ENCODE results near the gene MRPL17. TPM values are rescaled to one million over a fixed set of nuclear protein-coding genes. Genes with fewer than 3 reads are reported as not detected.

The MRPL17 gene
- total RNA-seq, 1 experiment from 2014 or later: 78.1 TPM

- TF ChIP-seq EZH2 (IDR thresholded peaks at IDR 0.05; ENCODE audit: low read length, unreplicated experiment) (no peak), EZH2phosphoT487 (IDR thresholded peaks at IDR 0.05; ENCODE audit: borderline replicate concordance, low read length) (no peak)
- TF ChIP-seq, protein P1, sequence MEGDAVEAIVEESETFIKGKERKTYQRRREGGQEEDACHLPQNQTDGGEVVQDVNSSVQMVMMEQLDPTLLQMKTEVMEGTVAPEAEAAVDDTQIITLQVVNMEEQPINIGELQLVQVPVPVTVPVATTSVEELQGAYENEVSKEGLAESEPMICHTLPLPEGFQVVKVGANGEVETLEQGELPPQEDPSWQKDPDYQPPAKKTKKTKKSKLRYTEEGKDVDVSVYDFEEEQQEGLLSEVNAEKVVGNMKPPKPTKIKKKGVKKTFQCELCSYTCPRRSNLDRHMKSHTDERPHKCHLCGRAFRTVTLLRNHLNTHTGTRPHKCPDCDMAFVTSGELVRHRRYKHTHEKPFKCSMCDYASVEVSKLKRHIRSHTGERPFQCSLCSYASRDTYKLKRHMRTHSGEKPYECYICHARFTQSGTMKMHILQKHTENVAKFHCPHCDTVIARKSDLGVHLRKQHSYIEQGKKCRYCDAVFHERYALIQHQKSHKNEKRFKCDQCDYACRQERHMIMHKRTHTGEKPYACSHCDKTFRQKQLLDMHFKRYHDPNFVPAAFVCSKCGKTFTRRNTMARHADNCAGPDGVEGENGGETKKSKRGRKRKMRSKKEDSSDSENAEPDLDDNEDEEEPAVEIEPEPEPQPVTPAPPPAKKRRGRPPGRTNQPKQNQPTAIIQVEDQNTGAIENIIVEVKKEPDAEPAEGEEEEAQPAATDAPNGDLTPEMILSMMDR (conservative IDR thresholded peaks at IDR 0.05; ENCODE audit: low read depth, low read length): no peak
- Histone ChIP-seq H4K20me1 (ENCODE audit: low read length) (no peaks in the 10 kb centered on the region), H3K4me3 (ENCODE audit: low read length) (no peak overlapping the region), H3K4me1 (ENCODE audit: insufficient read depth, low read length) (no peaks in the 10 kb centered on the region), H3K9me2 (replicated peaks; ENCODE audit: low read length) (no peaks in the 10 kb centered on the region), H3K27me3 (ENCODE audit: low read length) (no peaks in the 10 kb centered on the region), H3K36me3 (ENCODE audit: low read depth, low read length) (no peaks in the 10 kb centered on the region), H3K9me3 (ENCODE audit: low read length) (no peaks in the 10 kb centered on the region), H3K27ac (ENCODE audit: low read length) (no peak overlapping the region), H3K79me2 (ENCODE audit: low read length) (no peaks in the 10 kb centered on the region), H2AFZ (ENCODE audit: low read length) (no peak overlapping the region), H3F3A (ENCODE audit: low read length, unreplicated experiment) (no peaks in the 10 kb centered on the region), H3K4me2 (ENCODE audit: low read length) (no peak overlapping the region), H3K9ac (ENCODE audit: low read length) (no peak overlapping the region)
- ATAC-seq: no peak
- ChIA-PET POLR2A (ENCODE audit: unreplicated experiment) (no interaction called here), CTCF (no interaction called here)
- intact Hi-C loops (cut with micrococcal nuclease): no loop called here
- no peak for DNase-seq
- no TSS peak for BruUV-seq (replicated peaks)
These were observed 8.9 kb downstream of the MRPL17 start for GRCh38 chr11:6674219-6674597.

- intact Hi-C loops (cut with micrococcal nuclease): no loop called here
- H3K4me2 ChIP-seq (ENCODE audit: low read length): no peak overlapping the region
- DNase-seq: no peak
- no peak overlapping the region for H3K4me3 ChIP-seq (ENCODE audit: low read length)
- no TSS peak for BruUV-seq (replicated peaks)
- H3K27me3 ChIP-seq (ENCODE audit: low read length): no peaks in the 10 kb centered on the region
- no peak overlapping the region for H2AFZ ChIP-seq (ENCODE audit: low read length)
- CTCF ChIA-PET: no interaction called here
- TF ChIP-seq EZH2 (IDR thresholded peaks at IDR 0.05; ENCODE audit: low read length, unreplicated experiment): no peak
- no peak for TF ChIP-seq EZH2phosphoT487 (IDR thresholded peaks at IDR 0.05; ENCODE audit: borderline replicate concordance, low read length)
- TF ChIP-seq, protein P1 (conservative IDR thresholded peaks at IDR 0.05; ENCODE audit: low read depth, low read length): no peak
- no peaks in the 10 kb centered on the region for H3K9me2 ChIP-seq (replicated peaks; ENCODE audit: low read length)
- no peaks in the 10 kb centered on the region for H3K4me1 ChIP-seq (ENCODE audit: insufficient read depth, low read length)
- H3F3A ChIP-seq (ENCODE audit: low read length, unreplicated experiment): no peaks in the 10 kb centered on the region
- H3K27ac ChIP-seq (ENCODE audit: low read length): no peak overlapping the region
- no peaks in the 10 kb centered on the region for H3K9me3 ChIP-seq (ENCODE audit: low read length)
- H3K79me2 ChIP-seq (ENCODE audit: low read length): no peaks in the 10 kb centered on the region
- no peaks in the 10 kb centered on the region for H3K36me3 ChIP-seq (ENCODE audit: low read depth, low read length)
- no peaks in the 10 kb centered on the region for H4K20me1 ChIP-seq (ENCODE audit: low read length)
- POLR2A ChIA-PET (ENCODE audit: unreplicated experiment): no interaction called here
- peak; percentile 33; the same call in 1 of the 2 replicates for ATAC-seq
- no peak overlapping the region for H3K9ac ChIP-seq (ENCODE audit: low read length)
These were observed 9.5 kb downstream of the MRPL17 start for GRCh38 chr11:6673523-6674218.

DNA sequence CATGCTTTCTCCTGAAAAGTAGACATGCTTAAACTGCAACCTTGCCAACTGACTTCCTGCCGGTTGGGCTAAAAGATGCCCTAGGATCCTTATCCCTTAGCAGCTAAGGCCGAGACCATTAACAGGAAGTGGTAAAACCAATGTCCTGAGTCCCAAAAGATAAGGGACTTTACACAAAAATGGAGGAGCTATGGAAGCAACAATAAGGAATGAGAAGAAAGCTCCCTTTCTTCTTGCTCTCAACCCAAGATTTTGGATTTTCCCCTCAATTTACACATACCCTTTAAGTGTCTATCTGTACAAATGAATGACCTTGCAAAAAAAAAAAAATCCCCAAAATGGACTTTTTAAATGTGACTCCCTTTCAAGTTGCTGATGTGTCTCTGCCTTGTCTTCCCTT lies 11.1 kb downstream of the MRPL17 start:
- Histone ChIP-seq H3K27ac (ENCODE audit: low read length) (no peak overlapping the region), H3K4me3 (ENCODE audit: low read length) (no peak overlapping the region), H3K36me3 (ENCODE audit: low read depth, low read length) (no peaks in the 10 kb centered on the region), H4K20me1 (ENCODE audit: low read length) (no peaks in the 10 kb centered on the region), H3K9me3 (ENCODE audit: low read length) (no peaks in the 10 kb centered on the region), H3K27me3 (ENCODE audit: low read length) (no peaks in the 10 kb centered on the region), H3K4me2 (ENCODE audit: low read length) (no peak overlapping the region), H3K9ac (ENCODE audit: low read length) (no peak overlapping the region), H3K79me2 (ENCODE audit: low read length) (no peaks in the 10 kb centered on the region), H3K4me1 (ENCODE audit: insufficient read depth, low read length) (no peaks in the 10 kb centered on the region), H2AFZ (ENCODE audit: low read length) (no peak overlapping the region), H3K9me2 (replicated peaks; ENCODE audit: low read length) (no peaks in the 10 kb centered on the region), H3F3A (ENCODE audit: low read length, unreplicated experiment) (no peaks in the 10 kb centered on the region)
- ATAC-seq (no peak), DNase-seq (no peak)
- no TSS peak for BruUV-seq (replicated peaks)
- POLR2A ChIA-PET (ENCODE audit: unreplicated experiment): interaction anchor here (0.6 kb wide), 1 partner anchor 10 kb away, joined by 6 read pairs; no protein-coding TSS in a partner anchor
- intact Hi-C loops (cut with micrococcal nuclease): no loop called here
- CTCF ChIA-PET: no interaction called here
- TF ChIP-seq, protein P1 (conservative IDR thresholded peaks at IDR 0.05; ENCODE audit: low read depth, low read length): no peak
- TF ChIP-seq EZH2phosphoT487 (IDR thresholded peaks at IDR 0.05; ENCODE audit: borderline replicate concordance, low read length): no peak
- no peak for TF ChIP-seq EZH2 (IDR thresholded peaks at IDR 0.05; ENCODE audit: low read length, unreplicated experiment)
